Urothelium cell line (cell line): ENCODE data around the gene RAPGEF5.

Experiments
- DNase-seq: peaks from one replicate; pipeline ENCODE4 v3.0.0; 2011; ENCODE audit warnings: low spot score, mixed read lengths
- FAIRE-seq: peaks from 2 replicates; lab custom pipeline; 2011; peaks lifted over from hg19 to GRCh38; lab: Jason Lieb, UNC

The RAPGEF5 gene

GRCh38 chr7:22275661-22276060, 81.3 kb downstream of the RAPGEF5 start:
- DNase-seq = no peak
- FAIRE-seq = no peak

GRCh38 chr7:22271311-22271710, 85.6 kb downstream of the RAPGEF5 start:
- FAIRE-seq (no peak), DNase-seq (no peak)

GRCh38 chr7:22270371-22270770, 86.6 kb downstream of the RAPGEF5 start:
- DNase-seq (no peak), FAIRE-seq (no peak)

- no peak for FAIRE-seq
- no peak for DNase-seq
Observed at GRCh38 chr7:22269963-22270362, 87.0 kb downstream of the RAPGEF5 start.

GRCh38 chr7:22268884-22269421, 88.0 kb downstream of the RAPGEF5 start:
- no peak for FAIRE-seq
- no peak for DNase-seq

- FAIRE-seq (no peak), DNase-seq (no peak)
Observed at GRCh38 chr7:22267930-22268615, 88.9 kb downstream of the RAPGEF5 start.

GRCh38 chr7:22262538-22262937, 94.4 kb downstream of the RAPGEF5 start:
- DNase-seq (no peak), FAIRE-seq (no peak)

- FAIRE-seq = no peak
- DNase-seq = no peak
Observed at GRCh38 chr7:22256541-22257096, 100.3 kb downstream of the RAPGEF5 start.

- no peak for FAIRE-seq
- no peak for DNase-seq
Observed at GRCh38 chr7:22255834-22256233, 101.1 kb downstream of the RAPGEF5 start.

- no peak for DNase-seq
- no peak for FAIRE-seq
Observed at GRCh38 chr7:22255342-22255741, 101.6 kb downstream of the RAPGEF5 start.

- DNase-seq = no peak
Observed at GRCh38 chr7:22252936-22253536, 103.9 kb downstream of the RAPGEF5 start.

GRCh38 chr7:22252016-22252415, 104.9 kb downstream of the RAPGEF5 start:
- FAIRE-seq (no peak), DNase-seq (no peak)

More at GRCh38 chr7:22252936-22253536, 103.9 kb downstream of the RAPGEF5 start:
- FAIRE-seq = no peak

- DNase-seq = no peak
Observed at GRCh38 chr7:22251281-22251680, 105.7 kb downstream of the RAPGEF5 start.

GRCh38 chr7:22250390-22250789, 106.6 kb downstream of the RAPGEF5 start:
- FAIRE-seq (no peak), DNase-seq (no peak)

More at GRCh38 chr7:22251281-22251680, 105.7 kb downstream of the RAPGEF5 start:
- FAIRE-seq = no peak

- FAIRE-seq = no peak
- no peak for DNase-seq
Observed at GRCh38 chr7:22248111-22248809, 108.7 kb downstream of the RAPGEF5 start.

GRCh38 chr7:22241805-22242390, 115.1 kb downstream of the RAPGEF5 start:
- no peak for FAIRE-seq
- no peak for DNase-seq

GRCh38 chr7:22240904-22241571, 115.9 kb downstream of the RAPGEF5 start:
- DNase-seq (no peak), FAIRE-seq (no peak)

- no peak for FAIRE-seq
- DNase-seq = peak; percentile 11
Observed at GRCh38 chr7:22238354-22239311, 118.3 kb downstream of the RAPGEF5 start.

GRCh38 chr7:22235134-22235533, 121.8 kb downstream of the RAPGEF5 start:
- DNase-seq = no peak
- FAIRE-seq = no peak
